Spinal cord (tissue), 10 donors: ENCODE results near the gene ACSL3. TPM values are rescaled to one million over a fixed set of nuclear protein-coding genes. Genes with fewer than 3 reads are reported as not detected.
A peak's percentile ranks its signal among the peaks of the same experiment; 100 is the strongest.
"Not testable (repeated sequence)": the region's sequence is repeated elsewhere in the genome, so short reads cannot be mapped to it uniquely, and the experiment has no call there.

Experiments
- DNase-seq, 6 donors: peaks; one replicate each; pipeline versions ENCODE4 v3.0.0 to v3.0.0-alpha.2; 2013 to 2015; ENCODE audit warnings: low spot score in 6 of 6, low read depth in 4 of 6
- H3K27ac ChIP-seq: one replicate; pipeline ENCODE4 v1.5.1; 2013; ENCODE audit warnings: low read depth, low read length, control low read depth
- H3K27me3 ChIP-seq: one replicate; pipeline ENCODE4 v1.6.1; 2013; ENCODE audit warnings: low read length; ENCODE audit not compliant: control insufficient read depth, insufficient read depth
- H3K36me3 ChIP-seq: one replicate; pipeline ENCODE4 v1.6.1; 2013; ENCODE audit warnings: low read length; ENCODE audit not compliant: control insufficient read depth, insufficient read depth
- H3K4me1 ChIP-seq: one replicate; pipeline ENCODE4 v1.6.1; 2013; ENCODE audit warnings: low read length; ENCODE audit not compliant: control insufficient read depth, insufficient read depth
- H3K4me3 ChIP-seq: one replicate; pipeline ENCODE4 v1.5.1; 2013; ENCODE audit warnings: low read depth, low read length, control low read depth
- H3K9me3 ChIP-seq: one replicate; pipeline ENCODE4 v1.6.1; 2013; ENCODE audit warnings: low read length; ENCODE audit not compliant: control insufficient read depth, insufficient read depth
- WGBS: methylation state at CpG from one replicate; pipeline ENCODE4 v1.1.5; 2013; ENCODE audit warnings: missing lambda C conversion rate; ENCODE audit not compliant: insufficient coverage; 5-methylcytosine and 5-hydroxymethylcytosine counted together
- polyA plus RNA-seq, 2 donors: library from polyadenylated mRNA; unstranded; fragments of 120-200 nt; gene quantifications; one replicate each; pipeline ENCODE4 v1.2.1, GENCODE V29; 2013; ENCODE audit not compliant: insufficient read length in 2 of 2
- total RNA-seq, 2 donors: library from RNA; depleted of rRNA in 1 of 2; stranded (reverse); fragments of 120-200 nt in 1 of 2; fragments of >200 nt in 1 of 2; gene quantifications; one replicate each; pipeline versions ENCODE4 v1.2.3 to v1.2.4, GENCODE V29; 2013 to 2014
- donor health status: healthy.

Gene ACSL3
- total and polyA plus RNA-seq, 4 donors = 101 to 227 (median 115) TPM

GRCh38 chr2:222865301-222865700, 4.5 kb downstream of the ACSL3 start:
- Histone ChIP-seq H3K9me3 (no peaks in the 10 kb centered on the region), H3K36me3 (no peaks in the 10 kb centered on the region), H3K4me1 (peaks cover 7% of the 10 kb centered on the region), H3K27ac (no peak overlapping the region), H3K27me3 (no peaks in the 10 kb centered on the region), H3K4me3 (no peak overlapping the region)
- DNase-seq = no peak
- 90% methylated on average over 2 of the region's 2 CpGs for WGBS

GRCh38 chr2:222866358-222866960, 5.6 kb downstream of the ACSL3 start:
- H3K4me1 ChIP-seq = peaks cover 7% of the 10 kb centered on the region
- WGBS = 0% methylated on average over 1 of the region's 13 CpGs

GRCh38 chr2:222868560-222869251, 7.9 kb downstream of the ACSL3 start:
- DNase-seq, H3K9me3 ChIP-seq, H3K27me3 ChIP-seq, H3K4me1 ChIP-seq, H3K27ac ChIP-seq, H3K36me3 ChIP-seq, H3K4me3 ChIP-seq: not testable (repeated sequence)
- WGBS = 100% methylated on average over 3 of the region's 8 CpGs

More at GRCh38 chr2:222866358-222866960, 5.6 kb downstream of the ACSL3 start:
- H3K27me3 ChIP-seq = no peaks in the 10 kb centered on the region
- H3K9me3 ChIP-seq = no peaks in the 10 kb centered on the region
- DNase-seq = peak in 1 of 6 donors; percentile 32
- no peaks in the 10 kb centered on the region for H3K36me3 ChIP-seq
- H3K27ac ChIP-seq = no peak overlapping the region
- H3K4me3 ChIP-seq = no peak overlapping the region

DNA sequence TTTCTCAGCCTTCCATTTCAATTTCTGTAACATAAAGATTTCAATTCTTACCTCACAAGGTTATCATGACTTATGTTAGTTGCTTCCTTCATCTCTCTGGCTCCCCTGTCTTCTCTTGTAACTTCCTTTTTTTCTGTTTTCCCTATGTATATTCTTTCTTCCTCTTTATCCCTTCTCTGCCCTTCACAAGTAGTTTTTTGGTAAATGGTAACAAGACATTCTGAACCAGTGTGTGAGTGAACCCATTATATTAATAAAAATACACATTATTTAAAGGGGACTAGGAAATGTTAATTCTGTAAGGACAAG, 8.4 kb downstream of the ACSL3 start:
- peaks cover 7% of the 10 kb centered on the region for H3K4me1 ChIP-seq

DNA sequence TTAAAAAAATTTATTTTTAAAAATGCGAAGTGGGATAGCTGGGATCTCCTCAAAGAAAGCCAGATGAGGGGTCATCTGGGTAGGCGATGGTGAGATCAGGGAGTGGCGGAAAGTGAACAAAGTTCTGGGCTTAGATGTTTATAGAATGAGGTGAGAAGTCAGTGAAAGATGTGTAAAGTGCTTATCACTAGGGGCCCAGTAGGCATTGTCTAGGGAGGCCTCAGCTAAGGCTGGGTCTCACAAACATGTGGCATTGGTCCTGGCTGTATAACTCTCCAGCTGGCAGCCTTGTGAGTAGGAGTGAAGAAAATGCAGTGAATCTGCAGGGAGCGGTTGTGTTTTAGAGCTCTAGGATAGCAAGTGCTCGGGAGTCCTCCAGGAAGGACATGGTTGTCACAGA, 10.5 kb downstream of the ACSL3 start:
- H3K4me1 ChIP-seq = peaks cover 2% of the 10 kb centered on the region
- H3K4me3 ChIP-seq = no peak overlapping the region
- no peaks in the 10 kb centered on the region for H3K36me3 ChIP-seq
- H3K27ac ChIP-seq = no peak overlapping the region
- no peak for DNase-seq
- no peaks in the 10 kb centered on the region for H3K9me3 ChIP-seq
- no peaks in the 10 kb centered on the region for H3K27me3 ChIP-seq
- WGBS = 96% methylated on average over 5 of the region's 5 CpGs

More for the DNA sequence above, 8.4 kb downstream of the ACSL3 start:
- H3K27me3 ChIP-seq = no peaks in the 10 kb centered on the region
- H3K9me3 ChIP-seq = no peaks in the 10 kb centered on the region
- H3K4me3 ChIP-seq = no peak overlapping the region
- H3K27ac ChIP-seq = no peak overlapping the region
- H3K36me3 ChIP-seq = no peaks in the 10 kb centered on the region
- no peak for DNase-seq

DNA sequence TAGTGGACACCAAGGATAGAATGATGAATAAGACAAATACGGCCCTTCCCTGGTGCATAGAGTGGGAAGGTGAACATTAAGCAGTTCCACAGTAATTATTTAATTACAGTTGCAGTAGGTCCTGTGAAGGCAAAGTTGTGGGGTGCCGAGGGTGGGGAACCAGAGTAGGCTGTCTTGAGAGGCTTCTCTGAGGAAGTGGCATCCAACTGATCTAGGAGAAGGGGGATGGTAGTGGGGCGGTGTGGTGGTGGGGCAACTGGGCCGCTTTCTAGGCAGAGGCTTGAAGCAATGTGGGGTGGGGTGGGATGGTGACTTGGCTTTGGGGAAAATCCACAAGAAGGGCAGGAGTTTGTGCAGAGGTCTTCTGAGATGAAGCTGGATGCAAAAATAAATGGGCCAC, 11.7 kb downstream of the ACSL3 start:
- H3K4me1 ChIP-seq = no peaks in the 10 kb centered on the region
- H3K9me3 ChIP-seq = no peaks in the 10 kb centered on the region
- H3K36me3 ChIP-seq = no peaks in the 10 kb centered on the region
- H3K27ac ChIP-seq = no peak overlapping the region
- DNase-seq = no peak
- H3K4me3 ChIP-seq = no peak overlapping the region
- WGBS = 100% methylated on average over 3 of the region's 4 CpGs
- H3K27me3 ChIP-seq = no peaks in the 10 kb centered on the region

- DNase-seq = no peak
- H3K27me3 ChIP-seq = no peaks in the 10 kb centered on the region
- no peaks in the 10 kb centered on the region for H3K36me3 ChIP-seq
- no CpG with 5 or more reads among the region's 3 CpGs for WGBS
- H3K4me1 ChIP-seq = no peaks in the 10 kb centered on the region
- H3K9me3 ChIP-seq = no peaks in the 10 kb centered on the region
- H3K4me3 ChIP-seq = no peak overlapping the region
- no peak overlapping the region for H3K27ac ChIP-seq
Measured at GRCh38 chr2:222875482-222875881, 14.6 kb downstream of the ACSL3 start.

DNA sequence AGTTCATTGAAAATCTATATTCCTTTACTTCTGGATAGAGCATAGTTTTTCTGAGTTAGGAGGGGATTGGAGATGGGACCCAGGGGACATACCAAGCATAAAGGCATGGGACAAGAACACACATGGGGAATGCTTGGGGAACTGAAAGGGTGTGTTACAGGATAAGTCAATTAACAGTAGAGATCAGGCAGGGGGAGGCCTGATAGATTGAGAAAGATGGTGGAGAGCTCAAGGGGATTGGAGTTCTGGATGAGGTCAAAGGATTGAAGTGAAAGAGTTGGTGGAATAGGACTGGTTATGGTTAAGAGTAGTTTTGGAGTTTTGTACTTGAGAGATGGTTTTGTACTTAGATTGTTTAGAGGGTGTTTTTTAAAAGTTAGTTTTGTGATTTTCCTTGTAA, 16.1 kb downstream of the ACSL3 start:
- H3K4me1 ChIP-seq = no peaks in the 10 kb centered on the region
- DNase-seq = no peak
- H3K4me3 ChIP-seq = no peak overlapping the region
- no peaks in the 10 kb centered on the region for H3K36me3 ChIP-seq
- no peak overlapping the region for H3K27ac ChIP-seq
- no peaks in the 10 kb centered on the region for H3K27me3 ChIP-seq
- H3K9me3 ChIP-seq = no peaks in the 10 kb centered on the region

DNA sequence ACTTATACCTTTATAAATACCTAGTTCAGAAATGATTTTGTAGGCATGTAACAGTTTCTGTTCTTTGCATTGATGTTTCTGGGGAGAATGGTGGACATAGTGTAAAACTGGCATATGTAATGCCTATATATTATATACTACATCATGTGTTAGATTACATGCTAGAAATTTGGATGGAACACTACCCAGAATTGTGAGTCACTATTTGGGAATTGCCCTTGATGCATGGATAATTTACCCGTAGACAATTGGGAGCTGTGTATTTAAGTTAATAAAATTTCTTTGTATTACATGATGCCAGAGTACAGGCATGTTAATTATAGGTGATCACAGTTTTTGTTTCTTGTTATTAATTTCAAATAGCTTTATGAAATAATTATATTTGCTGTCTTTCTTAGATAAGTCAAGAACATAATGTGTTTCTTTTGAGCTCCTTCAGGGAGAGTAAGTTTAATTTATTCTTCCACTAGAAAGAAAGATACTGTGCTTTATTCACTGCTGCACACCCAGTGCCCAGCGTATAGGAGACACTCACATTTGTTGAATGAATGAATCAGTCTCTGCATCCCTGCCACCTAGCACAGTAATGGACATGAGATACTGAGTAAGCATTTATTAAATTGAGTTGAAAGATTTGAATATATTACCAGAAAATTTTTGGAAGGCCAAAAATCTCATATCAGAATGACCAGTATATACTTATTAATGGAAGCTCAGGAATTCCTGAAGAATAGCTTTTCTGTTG, 16.9 kb downstream of the ACSL3 start:
- no peaks in the 10 kb centered on the region for H3K36me3 ChIP-seq
- H3K27ac ChIP-seq = no peak overlapping the region
- no peaks in the 10 kb centered on the region for H3K27me3 ChIP-seq
- no CpG with 5 or more reads among the region's 2 CpGs for WGBS
- peak in 1 of 6 donors; percentile 22 for DNase-seq
- H3K4me3 ChIP-seq = no peak overlapping the region
- H3K4me1 ChIP-seq = no peaks in the 10 kb centered on the region
- no peaks in the 10 kb centered on the region for H3K9me3 ChIP-seq
